IMR-90 (cell line): ENCODE results near the gene LPGAT1. TPM values are rescaled to one million over a fixed set of nuclear protein-coding genes. Genes with fewer than 3 reads are reported as not detected.

Source experiments
- ATAC-seq: fragments of 200-7000 bp; cut with Tn5 transposase; 2 replicates; pipeline ENCODE4 v1.9.1; 2020; ENCODE audit warnings: low read depth, mild to moderate bottlenecking, moderate library complexity
- BruUV-seq: library from RNA; stranded (reverse); fragments of 400-500 nt; replicated peaks from 2 replicates; lab custom pipeline; 2021; lab: Mats Ljungman, UMichigan
- CTCF ChIA-PET: fragments of 300-600 bp; formaldehyde crosslinking; extraction: SDS; loops from one replicate; lab custom pipeline; 2021; ENCODE audit warnings: antibody characterized with exemption; lab: Yijun Ruan, JAX
- POLR2A ChIA-PET: fragments of 300-600 bp; sonication (Branson Sonifier 250); formaldehyde crosslinking; loops from one replicate; lab custom pipeline; 2022; ENCODE audit warnings: antibody characterized with exemption; ENCODE audit not compliant: unreplicated experiment; lab: Charles Lee
- DNase-seq: peaks from one replicate; pipeline ENCODE4 v3.0.0; 2013
- H2AFZ ChIP-seq: replicated peaks from 2 replicates; pipeline ENCODE3; 2013; ENCODE audit warnings: low read length, mild to moderate bottlenecking; ENCODE audit not compliant: poor library complexity
- H2AK5ac ChIP-seq: 2 replicates; pipeline ENCODE4 v1.6.1; 2013; ENCODE audit warnings: low read depth, low read length, inconsistent platforms
- H2AK9ac ChIP-seq: replicated peaks from 2 replicates; pipeline ENCODE3; 2013; ENCODE audit warnings: mild to moderate bottlenecking, low read depth, low read length, moderate library complexity; ENCODE audit not compliant: poor library complexity
- H2BK120ac ChIP-seq: 2 replicates; pipeline ENCODE4 v1.6.1; 2013; ENCODE audit warnings: low read depth, low read length, inconsistent platforms
- H2BK15ac ChIP-seq: 3 replicates; pipeline ENCODE4 v1.6.1; 2013; ENCODE audit warnings: low read depth, low read length, inconsistent platforms
- H2BK20ac ChIP-seq: 2 replicates; pipeline ENCODE4 v1.6.1; 2013; ENCODE audit warnings: low read depth, mild to moderate bottlenecking, inconsistent platforms, low read length, moderate library complexity
- H2BK5ac ChIP-seq: 2 replicates; pipeline ENCODE4 v1.6.1; 2013; ENCODE audit warnings: mild to moderate bottlenecking, low read depth, low read length, inconsistent platforms; ENCODE audit not compliant: poor library complexity, severe bottlenecking
- H3K14ac ChIP-seq: replicated peaks from 2 replicates; pipeline ENCODE4 v1.6.1; 2013; ENCODE audit warnings: low read depth, low read length, inconsistent platforms
- H3K18ac ChIP-seq: 2 replicates; pipeline ENCODE4 v1.6.1; 2013; ENCODE audit warnings: low read depth, low read length, control low read depth
- H3K23ac ChIP-seq: 2 replicates; pipeline ENCODE4 v1.6.1; 2013; ENCODE audit warnings: low read depth, low read length, inconsistent platforms
- H3K27ac ChIP-seq: 2 replicates; pipeline ENCODE4 v1.5.1; 2013; ENCODE audit warnings: mild to moderate bottlenecking, control low read depth, low read length; ENCODE audit not compliant: insufficient read depth
- H3K27me3 ChIP-seq: 2 replicates; pipeline ENCODE4 v1.6.1; 2013; ENCODE audit warnings: low read length; ENCODE audit not compliant: control insufficient read depth, insufficient read depth
- H3K36me3 ChIP-seq: 2 replicates; pipeline ENCODE4 v1.6.1; 2013; ENCODE audit warnings: low read length, mixed read lengths; ENCODE audit not compliant: control insufficient read depth, insufficient read depth
- H3K4ac ChIP-seq: 2 replicates; pipeline ENCODE4 v1.6.1; 2013; ENCODE audit warnings: low read depth, low read length, inconsistent platforms
- H3K4me1 ChIP-seq: 2 replicates; pipeline ENCODE4 v1.6.1; 2013; ENCODE audit warnings: low read length, mixed read lengths; ENCODE audit not compliant: control insufficient read depth, insufficient read depth
- H3K4me2 ChIP-seq: 2 replicates; pipeline ENCODE4 v1.6.1; 2013; ENCODE audit warnings: low read depth, mild to moderate bottlenecking, control low read depth, low read length, moderate library complexity
- H3K4me3 ChIP-seq: 2 replicates; pipeline ENCODE4 v1.5.1; 2013; ENCODE audit warnings: low read depth, mild to moderate bottlenecking, control low read depth, low read length, moderate library complexity; ENCODE audit not compliant: insufficient read depth
- H3K56ac ChIP-seq: 2 replicates; pipeline ENCODE4 v1.6.1; 2013; ENCODE audit warnings: low read length, inconsistent platforms; ENCODE audit not compliant: insufficient read depth; ENCODE audit errors: extremely low read depth
- H3K79me1 ChIP-seq, 2 experiments: 2 replicates each; pipeline ENCODE4 v1.6.1; 2013; ENCODE audit warnings: low read length in 2 of 2, inconsistent platforms in 1 of 2, low read depth in 1 of 2
- H3K9ac ChIP-seq: 2 replicates; pipeline ENCODE4 v1.6.1; 2013; ENCODE audit warnings: low read depth, low read length, control low read depth
- H3K9me1 ChIP-seq: 2 replicates; pipeline ENCODE4 v1.6.1; 2013; ENCODE audit warnings: low read length, inconsistent platforms; ENCODE audit not compliant: insufficient read depth
- H3K9me3 ChIP-seq: 2 replicates; pipeline ENCODE4 v1.6.1; 2013; ENCODE audit warnings: low read length; ENCODE audit not compliant: control insufficient read depth, insufficient read depth
- H4K20me1 ChIP-seq: 2 replicates; pipeline ENCODE4 v1.6.1; 2013; ENCODE audit warnings: low read length, inconsistent platforms; ENCODE audit not compliant: insufficient read depth
- H4K5ac ChIP-seq: 2 replicates; pipeline ENCODE4 v1.6.1; 2013; ENCODE audit warnings: mild to moderate bottlenecking, low read depth, low read length, control low read depth
- H4K8ac ChIP-seq, 2 experiments: 2 replicates each; pipeline ENCODE4 v1.6.1; 2013; ENCODE audit warnings: low read depth in 2 of 2, low read length in 2 of 2, control low read depth in 1 of 2, inconsistent platforms in 1 of 2
- H4K91ac ChIP-seq: 2 replicates; pipeline ENCODE4 v1.6.1; 2013; ENCODE audit warnings: low read depth, low read length, inconsistent platforms; ENCODE audit not compliant: insufficient read depth
- BHLHE40 ChIP-seq: fragments of 150-350 bp; IDR thresholded peaks from 2 replicates; pipeline ENCODE4 v1.6.1; 2016; ENCODE audit warnings: mild to moderate bottlenecking, low read depth, low read length
- CHD1 ChIP-seq: IDR thresholded peaks from 2 replicates; pipeline ENCODE4 v1.6.1; 2012; ENCODE audit warnings: low read depth, low read length, improper control_type of control experiment
- ELK1 ChIP-seq: fragments of 150-350 bp; IDR thresholded peaks from 2 replicates; pipeline ENCODE4 v1.6.1; 2016; ENCODE audit warnings: low read depth, mild to moderate bottlenecking, low read length, moderate library complexity, borderline replicate concordance
- FOS ChIP-seq: fragments of 150-350 bp; IDR thresholded peaks from 2 replicates; pipeline ENCODE4 v1.6.1; 2016; ENCODE audit warnings: low read depth, low read length
- RCOR1 ChIP-seq: IDR thresholded peaks from 2 replicates; pipeline ENCODE4 v1.6.1; 2012; ENCODE audit warnings: mild to moderate bottlenecking, low read length, improper control_type of control experiment; ENCODE audit not compliant: insufficient replicate concordance
- RFX5 ChIP-seq: IDR thresholded peaks from 2 replicates; pipeline ENCODE4 v1.8.0; 2012; ENCODE audit warnings: low read depth, mild to moderate bottlenecking, low read length, moderate library complexity
- SMC3 ChIP-seq: fragments of 150-350 bp; IDR thresholded peaks from 2 replicates; pipeline ENCODE4 v1.6.1; 2016; ENCODE audit warnings: low read depth, mild to moderate bottlenecking, antibody characterized with exemption, low read length, moderate library complexity
- WGBS, 2 experiments: methylation state at CpG; one replicate each; pipeline versions ENCODE4 v1.1.5 to v1.1.7; 2013; ENCODE audit warnings: missing lambda C conversion rate in 2 of 2; ENCODE audit not compliant: insufficient read length in 1 of 2; ENCODE audit errors: extremely low coverage in 2 of 2; 5-methylcytosine and 5-hydroxymethylcytosine counted together
- dilution Hi-C: fragments of 300-500 bp; cut with HindIII; formaldehyde crosslinking; loops from one replicate; pipeline ENCODE4 v1.14.3; 2018; ENCODE audit warnings: low sequenced_read_pairs; ENCODE audit not compliant: unreplicated experiment
- in situ Hi-C: fragments of 300-500 bp; cut with MboI; formaldehyde crosslinking; loops from 3 replicates; pipeline ENCODE4 v1.14.3; 2019; ENCODE audit warnings: low sequenced_read_pairs, inconsistent platforms, mixed read lengths
- intact Hi-C: fragments of 100-400 bp; cut with micrococcal nuclease; formaldehyde crosslinking; loops from 2 replicates; pipeline ENCODE4 v1.10.0; 2022
- polyA plus RNA-seq, 3 experiments: library from polyadenylated mRNA; depleted of rRNA; stranded (reverse); fragments of >200 nt; gene quantifications; 2 replicates each; pipeline ENCODE4 v1.2.3, GENCODE V29; 2012; ENCODE audit warnings: low replicate concordance in 1 of 3
- total RNA-seq: library from RNA; depleted of rRNA; stranded (reverse); fragments of >200 nt; gene quantifications from 2 replicates; pipeline ENCODE4 v1.2.3, GENCODE V29; 2012
- TF ChIP-seq, protein P1 (sequence below): fragments of 150-350 bp; IDR thresholded peaks from 2 replicates; pipeline ENCODE4 v1.6.1; 2017; ENCODE audit warnings: mild to moderate bottlenecking, antibody characterized with exemption, low read length, low read depth

The LPGAT1 gene
- total and polyA plus RNA-seq, 2 of the 4 experiments (the other 2 are of a cell fraction) = 6.7 to 13.6 TPM

DNA sequence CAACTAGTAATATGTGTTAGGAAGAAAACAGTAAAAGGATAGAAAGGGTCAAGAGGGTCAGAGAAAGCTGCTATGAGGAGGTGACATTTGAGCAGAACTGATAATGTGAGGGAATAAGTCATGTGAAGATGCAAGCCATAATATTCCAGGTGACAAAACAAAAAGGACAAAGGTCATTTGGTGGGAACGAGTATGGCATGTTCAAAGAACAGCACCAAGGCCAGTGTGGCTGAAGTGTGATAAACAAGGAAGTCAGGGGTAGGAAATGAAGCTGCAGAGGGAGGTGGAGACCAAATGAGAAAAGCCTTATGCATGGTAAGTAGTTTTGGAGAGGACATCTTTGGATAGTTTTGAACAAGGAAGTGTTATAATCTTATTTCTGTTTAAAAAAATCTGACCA, 46.7 kb downstream of the LPGAT1 start:
- H4K8ac ChIP-seq = no peak overlapping the region
- no peaks in the 10 kb centered on the region for H4K20me1 ChIP-seq
- no peaks in the 10 kb centered on the region for H3K9me1 ChIP-seq
- H3K56ac ChIP-seq = no peak overlapping the region
- H2AFZ ChIP-seq = no peak overlapping the region
- H2BK15ac ChIP-seq = no peak overlapping the region
- CTCF ChIA-PET = interaction anchor here (1.1 kb wide), 1 partner anchor 14 kb away, joined by 5 read pairs; no protein-coding TSS in a partner anchor
- H3K14ac ChIP-seq = no peak overlapping the region
- no peak overlapping the region for H3K9ac ChIP-seq
- H3K4me3 ChIP-seq = no peak overlapping the region
- H3K9me3 ChIP-seq = no peaks in the 10 kb centered on the region
- no peak overlapping the region for H2AK9ac ChIP-seq
- H2BK20ac ChIP-seq = no peak overlapping the region
- 0% methylated on average over 1 of the region's 1 CpG; no CpG with 5 or more reads in 1 of the 2 experiments for WGBS, 2 experiments
- peaks cover 4% of the 10 kb centered on the region for H3K36me3 ChIP-seq
- no peak overlapping the region for H3K4ac ChIP-seq
- in situ Hi-C loops (no loop called here), intact Hi-C loops (no loop called here), dilution Hi-C loops (no loop called here)
- no peaks in the 10 kb centered on the region for H3K4me1 ChIP-seq
- no peaks in the 10 kb centered on the region; a peak in 2 of 4 replicates for H3K79me1 ChIP-seq
- H3K4me2 ChIP-seq = no peak overlapping the region
- no peak overlapping the region for H3K23ac ChIP-seq
- no TSS peak for BruUV-seq
- no peak overlapping the region for H2BK5ac ChIP-seq
- H3K27ac ChIP-seq = no peak overlapping the region
- no peak overlapping the region for H2BK120ac ChIP-seq
- POLR2A ChIA-PET = interaction anchor here (0.6 kb wide), 1 partner anchor 36 kb away, joined by 13 read pairs; no protein-coding TSS in a partner anchor
- ATAC-seq = no peak
- no peak for DNase-seq
- no peak overlapping the region for H4K91ac ChIP-seq
- no peak for TF ChIP-seq RFX5
- no peak for TF ChIP-seq RCOR1
- no peak for TF ChIP-seq BHLHE40
- no peak for TF ChIP-seq FOS
- no peak for TF ChIP-seq CHD1
- no peak for TF ChIP-seq SMC3
- TF ChIP-seq, protein P1, sequence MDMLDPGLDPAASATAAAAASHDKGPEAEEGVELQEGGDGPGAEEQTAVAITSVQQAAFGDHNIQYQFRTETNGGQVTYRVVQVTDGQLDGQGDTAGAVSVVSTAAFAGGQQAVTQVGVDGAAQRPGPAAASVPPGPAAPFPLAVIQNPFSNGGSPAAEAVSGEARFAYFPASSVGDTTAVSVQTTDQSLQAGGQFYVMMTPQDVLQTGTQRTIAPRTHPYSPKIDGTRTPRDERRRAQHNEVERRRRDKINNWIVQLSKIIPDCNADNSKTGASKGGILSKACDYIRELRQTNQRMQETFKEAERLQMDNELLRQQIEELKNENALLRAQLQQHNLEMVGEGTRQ = no peak
- TF ChIP-seq ELK1 = no peak
- no peaks in the 10 kb centered on the region for H3K27me3 ChIP-seq
- H2AK5ac ChIP-seq = no peak overlapping the region
- H3K18ac ChIP-seq = no peak overlapping the region
- H4K5ac ChIP-seq = no peak overlapping the region
